ENCODE measurements around the gene DNAH17.

The DNAH17 gene

GRCh38 chr17:78496311-78496710 lies 80.9 kb downstream of the DNAH17 start:
- Histone ChIP-seq H3K4me1 (ENCODE audit: control insufficient read depth, insufficient read depth, low read length) (no peaks in the 10 kb centered on the region), H3K9me3 (ENCODE audit: control insufficient read depth, insufficient read depth, low read depth, low read length) (no peaks in the 10 kb centered on the region), H3K4me3 (ENCODE audit: low read depth, low read length) (no peak overlapping the region), H3K27ac (ENCODE audit: extremely low read depth, low read depth, low read length) (no peak overlapping the region), H3K36me3 (ENCODE audit: control insufficient read depth in 2 of 2, insufficient read depth in 1 of 2, low read length in 2 of 2) (no peaks in the 10 kb centered on the region)
- TF ChIP-seq GLI2 (tag by site-specific recombination; IDR thresholded peaks at IDR 0.05; ENCODE audit: borderline replicate concordance, low read depth) (no peak), PRDM10 (tag by site-specific recombination; IDR thresholded peaks at IDR 0.05) (no peak), ZNF133 (tag by site-specific recombination; IDR thresholded peaks at IDR 0.05) (no peak), TSHZ1 (tag by site-specific recombination; IDR thresholded peaks at IDR 0.05; ENCODE audit: borderline replicate concordance) (no peak), ZNF157 (tag by site-specific recombination; IDR thresholded peaks at IDR 0.05) (no peak), ZNF391 (tag by site-specific recombination; IDR thresholded peaks at IDR 0.05; ENCODE audit: borderline replicate concordance, low read depth) (no peak), ZNF362 (tag by site-specific recombination; IDR thresholded peaks at IDR 0.05) (0 out of 2 replicates have a peak, but pooled peaks have one; percentile 40), ZNF280D (tag by site-specific recombination; IDR thresholded peaks at IDR 0.05) (no peak)
- POLR2A ChIA-PET = no interaction called here
- CTCF ChIA-PET = interaction anchor here (0.7 to 4.0 kb wide), 25 partner anchors 10 to 475 kb away, joined by 3 to 157 read pairs (median 6); no protein-coding TSS in a partner anchor

- TF ChIP-seq ZSCAN30 (tag by site-specific recombination; IDR thresholded peaks at IDR 0.05) (no peak), ZNF521 (tag by site-specific recombination; IDR thresholded peaks at IDR 0.05) (no peak), ZEB2 (tag by site-specific recombination; IDR thresholded peaks at IDR 0.05) (no peak), ZNF621 (tag by site-specific recombination; IDR thresholded peaks at IDR 0.05) (no peak), BCL11B (tag by site-specific recombination; IDR thresholded peaks at IDR 0.05; ENCODE audit: low read depth) (no peak), ZNF529 (tag by site-specific recombination; IDR thresholded peaks at IDR 0.05; ENCODE audit: insufficient replicate concordance) (no peak), ZNF114 (tag by site-specific recombination; IDR thresholded peaks at IDR 0.05) (no peak), ZNF560 (tag by site-specific recombination; IDR thresholded peaks at IDR 0.05; ENCODE audit: borderline replicate concordance) (no peak), ZBTB7A (tag by site-specific recombination; IDR thresholded peaks at IDR 0.05; ENCODE audit: low read depth) (no peak), ZNF324 (tag by site-specific recombination; IDR thresholded peaks at IDR 0.05) (no peak), YY1 (tag by site-specific recombination; IDR thresholded peaks at IDR 0.05) (no peak), TCF7L2 (IDR thresholded peaks at IDR 0.05; ENCODE audit: borderline replicate concordance, low read depth, low read length) (no peak)
- H3K4me3 ChIP-seq (ENCODE audit: low read depth, low read length) = no peak overlapping the region
- ChIA-PET CTCF (interaction anchor here (0.9 to 4.4 kb wide), 2 partner anchors 135 to 213 kb away, joined by 3 to 32 read pairs; no protein-coding TSS in a partner anchor), POLR2A (no interaction called here)
- H3K36me3 ChIP-seq (ENCODE audit: control insufficient read depth in 2 of 2, insufficient read depth in 1 of 2, low read length in 2 of 2) = no peaks in the 10 kb centered on the region
- no peaks in the 10 kb centered on the region for H3K9me3 ChIP-seq (ENCODE audit: control insufficient read depth, insufficient read depth, low read depth, low read length)
- no peak overlapping the region for H3K27ac ChIP-seq (ENCODE audit: extremely low read depth, low read depth, low read length)
- H3K4me1 ChIP-seq (ENCODE audit: control insufficient read depth, insufficient read depth, low read length) = no peaks in the 10 kb centered on the region
Measured at GRCh38 chr17:78495634-78496033, 81.6 kb downstream of the DNAH17 start.

Data from HEK293 (cell line).